HCEC 1CT (cell line): ENCODE measurements around the gene SPAG6.
"Not testable (repeated sequence)": the region's sequence is repeated elsewhere in the genome, so short reads cannot be mapped to it uniquely, and the experiment has no call there.

Experiments used
- DNase-seq: peaks from one replicate; pipeline ENCODE4 v3.0.0-alpha.2; 2017

SPAG6 gene

DNA sequence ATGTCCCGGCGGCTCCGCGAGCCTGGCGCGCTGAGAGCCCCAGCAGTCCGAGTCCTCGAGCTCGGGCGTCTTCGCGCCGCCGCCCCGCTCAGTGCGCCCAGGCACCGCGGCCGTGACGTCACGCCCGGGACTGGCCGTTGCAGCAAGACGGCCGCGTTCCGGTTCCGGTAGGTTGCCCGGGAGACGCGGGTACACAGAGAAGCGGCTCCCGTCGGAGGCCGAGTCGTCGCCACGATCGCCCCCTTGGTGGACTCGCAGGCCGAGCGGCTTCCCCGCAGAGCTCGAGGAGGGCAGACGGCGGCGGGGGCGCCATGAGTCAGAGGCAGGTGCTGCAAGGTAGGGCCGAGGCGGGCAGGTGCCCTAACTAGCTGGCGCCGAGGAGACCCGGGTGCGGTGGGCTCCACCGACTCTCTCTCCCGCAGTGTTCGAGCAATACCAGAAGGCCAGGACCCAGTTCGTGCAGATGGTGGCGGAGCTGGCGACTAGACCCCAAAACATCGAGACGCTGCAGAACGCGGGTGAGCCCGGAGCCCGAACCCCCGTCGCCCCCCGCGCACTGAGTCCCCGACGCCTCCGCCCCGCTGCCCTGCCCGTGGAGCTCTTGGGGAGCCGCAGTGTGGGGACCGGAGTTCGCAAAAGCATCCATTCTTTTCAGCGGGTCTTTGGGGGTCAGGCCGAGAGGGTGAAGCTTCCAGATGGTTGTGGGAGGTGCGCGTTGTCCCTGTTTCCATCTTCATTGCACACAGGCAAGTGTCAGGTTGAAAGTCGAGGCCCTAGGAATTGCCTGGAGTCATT is at the start of gene SPAG6:
SPAG6 (plus strand) TSS at position 196 of the 795 bp plus-strand sequence; CDS start at position 312, 116 bp downstream.
- DNase-seq: no peak

DNA sequence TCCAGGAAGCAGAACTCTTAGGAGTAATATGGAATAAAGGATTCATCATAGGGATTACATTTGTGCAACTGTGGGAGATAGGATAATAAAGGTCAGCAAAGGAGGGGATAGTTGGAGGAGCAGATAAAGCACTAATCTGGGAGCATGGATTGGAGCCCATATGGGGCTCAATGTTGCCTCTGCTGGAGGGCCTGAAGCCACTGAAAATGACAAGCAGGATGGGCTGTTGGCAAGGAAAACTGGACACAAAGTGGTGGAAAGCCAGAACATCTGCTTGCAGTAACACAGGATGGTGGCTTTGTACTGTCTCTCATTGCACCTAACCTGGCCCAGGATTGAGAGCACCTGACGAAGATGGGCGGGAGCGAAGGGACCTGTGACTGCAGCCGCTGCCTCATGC is 44.1 kb upstream of the SPAG6 start:
- DNase-seq: no peak

DNA sequence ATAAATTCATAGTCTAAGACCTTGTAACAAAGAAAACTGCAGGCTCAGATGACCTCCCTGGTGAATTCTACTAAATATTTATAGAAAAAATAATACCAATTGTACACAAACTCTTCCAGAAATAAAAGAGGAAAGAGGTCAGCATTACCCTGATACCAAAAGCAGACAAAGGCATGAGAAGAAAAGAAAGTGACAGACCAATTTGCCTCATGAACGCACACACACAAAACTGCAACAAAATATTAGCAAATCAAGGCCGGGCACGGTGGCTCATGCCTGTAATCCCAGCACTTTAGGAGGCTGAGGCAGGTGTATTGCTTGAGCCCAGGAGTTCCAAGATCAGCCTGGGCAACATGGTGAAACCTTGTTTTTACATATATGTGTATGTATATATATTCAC is 41.8 kb upstream of the SPAG6 start:
- DNase-seq: no peak

DNA sequence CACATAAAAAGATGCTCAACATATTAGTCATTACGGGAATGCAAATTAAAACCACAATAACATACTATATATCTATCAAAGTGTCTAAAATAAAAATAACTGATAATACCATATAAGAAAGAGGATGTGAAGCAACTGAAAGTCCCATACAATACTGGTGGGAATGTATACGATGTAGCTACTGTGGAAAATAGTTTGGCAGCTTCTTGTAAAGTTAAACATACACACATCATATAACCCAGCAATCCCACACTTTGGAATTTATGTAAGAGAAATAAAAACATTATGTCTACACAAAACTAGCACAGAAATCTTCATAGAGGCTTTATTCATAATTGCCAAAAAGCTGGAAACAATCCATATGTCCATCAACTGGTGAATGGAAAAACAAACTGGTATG is 39.6 kb upstream of the SPAG6 start:
- no peak for DNase-seq

DNA sequence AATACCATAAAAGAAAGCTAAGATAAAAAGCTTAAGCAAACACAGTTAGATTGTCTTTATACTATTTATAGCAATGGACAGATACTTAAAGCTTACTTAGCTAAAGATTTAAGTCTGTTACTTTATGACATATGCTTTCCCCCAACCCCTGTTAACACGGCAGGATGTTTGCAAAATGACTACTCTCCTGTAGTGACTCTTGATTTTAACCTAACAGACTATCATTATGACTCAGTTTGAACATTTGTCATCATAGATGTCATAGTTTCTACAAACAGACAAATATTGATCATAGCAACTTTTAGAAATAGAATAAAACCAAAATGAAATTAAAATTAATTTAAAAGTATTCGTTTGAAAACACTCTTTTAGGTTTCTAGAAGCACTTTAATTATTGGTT is 36.9 kb upstream of the SPAG6 start:
- DNase-seq: peak; percentile 64

DNA sequence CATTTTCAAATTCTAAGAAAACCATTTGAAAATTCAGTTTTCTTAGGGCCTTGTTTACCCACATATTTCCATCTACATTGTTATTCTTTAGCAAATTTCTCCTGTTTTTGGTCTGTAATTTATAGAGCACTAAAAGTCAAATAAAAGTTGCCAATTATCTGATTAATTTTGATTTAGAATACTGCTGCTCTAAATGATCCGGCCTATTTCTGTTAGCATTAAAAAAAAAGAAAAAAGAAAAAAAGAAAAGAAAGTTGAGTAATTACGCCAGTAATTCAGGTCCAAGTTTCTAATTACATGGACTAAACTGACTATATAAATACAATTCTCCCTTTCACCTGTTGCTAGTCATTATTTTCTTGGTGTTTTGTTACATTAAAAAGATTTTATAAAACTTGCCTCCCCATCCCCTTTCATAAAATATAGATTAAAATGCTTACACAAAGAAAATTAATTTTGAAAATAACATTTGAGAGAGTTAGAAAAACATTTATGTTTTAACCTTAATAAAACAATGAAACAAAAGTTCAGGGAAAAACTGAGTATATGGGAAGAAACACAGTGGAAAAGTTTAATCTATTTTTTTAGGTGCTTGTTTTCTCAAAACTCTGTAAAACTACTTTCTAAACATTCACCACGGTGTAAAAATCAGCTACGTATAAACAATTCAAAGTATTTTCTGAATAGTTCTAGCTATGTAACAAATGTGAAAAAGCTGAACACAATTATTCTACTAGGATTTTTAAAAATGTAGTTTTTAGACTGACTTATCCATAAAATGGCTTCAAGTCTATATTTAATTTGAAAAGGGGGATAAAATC is 35.9 kb upstream of the SPAG6 start:
- no peak for DNase-seq

DNA sequence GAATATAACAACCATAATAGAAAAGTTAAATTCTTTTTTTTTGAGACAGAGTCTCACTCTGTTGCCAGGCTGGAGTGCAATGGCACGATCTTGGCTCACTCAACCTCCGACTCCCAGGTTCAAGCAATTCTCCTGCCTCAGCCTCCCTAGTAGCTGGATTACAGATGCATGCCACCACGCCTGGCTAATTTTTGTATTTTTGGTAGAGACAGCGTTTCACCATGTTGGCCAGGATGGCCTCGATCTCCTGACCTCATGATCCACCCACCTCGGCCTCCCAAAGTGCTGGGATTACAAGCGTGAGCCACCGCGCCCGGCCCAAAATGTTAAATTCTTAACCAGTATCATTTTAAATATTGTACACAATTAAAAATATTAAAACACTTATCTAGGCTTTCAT is 35.3 kb upstream of the SPAG6 start:
- DNase-seq: not testable (repeated sequence)

DNA sequence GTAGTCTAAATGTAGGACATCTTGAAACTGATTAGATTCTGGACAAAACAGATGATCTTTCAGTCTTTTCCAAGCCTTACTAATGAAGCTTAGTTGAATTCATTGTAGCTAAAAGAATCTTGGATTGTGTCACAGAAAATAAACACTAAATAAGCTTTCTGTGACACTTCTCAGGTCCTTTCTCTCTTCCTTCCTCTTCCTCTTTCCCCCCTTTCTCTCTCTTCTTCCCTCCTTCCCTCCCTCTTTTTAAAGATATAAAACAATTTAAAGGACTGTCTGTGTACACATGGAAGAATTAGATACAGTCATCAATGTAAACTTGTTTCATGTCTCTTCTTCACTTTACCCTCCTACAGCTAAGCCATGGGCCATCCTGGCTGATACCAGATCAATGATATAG is 34.4 kb upstream of the SPAG6 start:
- DNase-seq: no peak

DNA sequence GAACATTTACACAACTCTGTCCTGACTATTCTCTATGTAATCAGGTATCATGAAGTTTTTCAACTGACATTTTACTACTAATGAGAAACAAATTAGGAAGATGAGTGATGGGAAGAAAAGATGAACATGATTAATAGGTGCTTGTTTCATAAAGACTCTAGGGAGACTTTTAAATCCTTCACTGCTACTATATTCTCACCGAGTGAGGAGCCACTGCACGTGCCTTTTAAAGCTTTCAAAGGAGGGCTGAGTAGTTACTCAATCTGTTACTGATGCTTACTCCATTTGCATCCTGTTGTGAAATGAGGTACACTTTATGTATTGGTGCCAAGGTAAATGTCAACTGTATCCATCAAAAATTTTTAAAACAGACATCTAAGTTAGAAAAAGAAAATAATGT is 30.4 kb upstream of the SPAG6 start:
- no peak for DNase-seq

DNA sequence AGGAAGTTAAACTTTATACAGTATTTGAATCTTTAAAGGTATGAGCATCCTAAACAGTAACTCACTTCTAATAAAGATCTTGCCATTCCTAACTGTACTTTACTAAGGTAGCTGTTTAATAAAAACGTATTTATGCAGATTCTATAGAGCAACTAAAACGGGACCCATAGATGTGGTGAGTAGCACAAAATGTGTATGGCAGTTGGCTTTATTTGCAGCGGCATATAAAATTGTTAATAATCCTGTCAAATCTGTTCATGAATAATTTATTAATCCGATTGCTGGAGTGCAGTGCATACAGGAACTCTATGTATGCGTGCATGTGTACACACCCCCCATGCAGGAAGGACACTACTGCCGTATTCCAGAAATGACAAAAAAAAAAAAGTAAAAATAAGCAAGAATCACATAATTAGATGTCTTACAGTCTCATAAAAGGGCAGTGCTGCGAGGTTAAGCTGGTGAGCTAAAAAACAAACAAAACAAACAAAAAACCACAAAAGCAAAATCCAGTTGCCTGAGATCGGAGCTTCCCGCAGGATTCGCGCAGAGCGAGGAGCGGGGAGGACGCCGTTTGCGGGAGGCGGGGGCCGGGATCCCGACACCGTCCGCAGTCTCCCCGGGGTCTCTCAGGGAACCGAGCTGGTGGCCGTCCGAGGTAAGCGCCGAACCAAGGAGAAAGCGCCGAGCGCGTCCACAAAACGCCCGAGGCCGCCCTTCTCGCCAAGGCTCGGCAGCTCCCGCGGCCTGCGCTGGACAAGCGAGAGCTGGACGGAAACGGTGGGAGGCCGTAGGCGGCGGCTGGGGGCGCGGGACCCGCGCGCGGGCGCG is 29.6 kb upstream of the SPAG6 start:
- no peak for DNase-seq

DNA sequence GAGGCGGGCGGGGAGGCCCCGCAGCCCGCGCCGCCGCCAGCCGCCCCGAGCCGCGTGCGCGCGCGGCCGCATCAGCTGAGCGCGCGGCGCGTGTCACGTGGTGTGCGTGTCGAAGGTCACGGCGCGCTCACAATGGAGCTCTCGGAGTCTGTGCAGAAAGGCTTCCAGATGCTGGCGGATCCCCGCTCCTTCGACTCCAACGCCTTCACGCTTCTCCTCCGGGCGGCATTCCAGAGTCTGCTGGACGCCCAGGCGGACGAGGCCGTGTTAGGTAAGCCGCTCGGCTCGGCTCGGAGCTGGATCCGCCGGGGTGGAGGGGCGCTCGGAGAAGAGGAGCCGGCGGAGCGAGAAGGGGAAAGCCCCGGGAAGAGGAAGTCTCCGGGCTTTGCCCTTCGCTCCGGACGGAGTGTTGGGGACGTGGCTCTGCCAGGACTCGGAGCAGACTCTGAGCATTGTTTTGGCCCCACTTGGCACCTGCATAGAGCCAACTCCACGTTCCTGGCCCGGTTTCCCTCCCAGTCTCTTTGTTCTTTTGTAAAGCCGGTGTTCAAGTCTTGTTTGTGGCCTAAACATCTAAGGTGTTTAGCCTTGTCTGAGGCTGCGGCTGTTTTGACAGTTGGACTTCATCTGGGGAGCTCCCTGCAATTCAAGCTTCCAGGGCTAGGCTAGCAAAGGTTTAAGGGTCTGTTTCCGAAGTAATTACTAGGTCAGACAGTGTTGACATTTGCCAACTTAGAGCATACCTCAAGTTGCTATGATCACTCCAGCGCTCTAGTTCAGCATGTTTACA is 28.8 kb upstream of the SPAG6 start, which contains the start of gene COMMD3:
COMMD3 (plus strand) TSS at position 103 of the 790 bp plus-strand sequence; CDS start at position 133, 30 bp downstream.
- peak; percentile 89 for DNase-seq

DNA sequence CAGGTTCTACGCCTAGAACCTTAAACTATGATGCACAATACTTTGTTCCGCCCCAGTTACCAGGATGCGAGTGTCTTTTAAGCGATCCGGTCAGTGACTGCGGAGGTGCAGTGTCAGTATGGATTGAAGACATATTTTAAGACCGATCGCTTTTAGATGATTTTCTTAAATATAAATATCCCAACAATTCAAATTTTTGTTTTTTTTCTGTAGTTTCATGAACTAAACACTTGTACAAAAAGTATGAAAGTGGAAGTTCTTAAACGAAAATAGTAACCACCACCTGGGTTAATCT is 28.3 kb upstream of the SPAG6 start:
- DNase-seq: no peak

DNA sequence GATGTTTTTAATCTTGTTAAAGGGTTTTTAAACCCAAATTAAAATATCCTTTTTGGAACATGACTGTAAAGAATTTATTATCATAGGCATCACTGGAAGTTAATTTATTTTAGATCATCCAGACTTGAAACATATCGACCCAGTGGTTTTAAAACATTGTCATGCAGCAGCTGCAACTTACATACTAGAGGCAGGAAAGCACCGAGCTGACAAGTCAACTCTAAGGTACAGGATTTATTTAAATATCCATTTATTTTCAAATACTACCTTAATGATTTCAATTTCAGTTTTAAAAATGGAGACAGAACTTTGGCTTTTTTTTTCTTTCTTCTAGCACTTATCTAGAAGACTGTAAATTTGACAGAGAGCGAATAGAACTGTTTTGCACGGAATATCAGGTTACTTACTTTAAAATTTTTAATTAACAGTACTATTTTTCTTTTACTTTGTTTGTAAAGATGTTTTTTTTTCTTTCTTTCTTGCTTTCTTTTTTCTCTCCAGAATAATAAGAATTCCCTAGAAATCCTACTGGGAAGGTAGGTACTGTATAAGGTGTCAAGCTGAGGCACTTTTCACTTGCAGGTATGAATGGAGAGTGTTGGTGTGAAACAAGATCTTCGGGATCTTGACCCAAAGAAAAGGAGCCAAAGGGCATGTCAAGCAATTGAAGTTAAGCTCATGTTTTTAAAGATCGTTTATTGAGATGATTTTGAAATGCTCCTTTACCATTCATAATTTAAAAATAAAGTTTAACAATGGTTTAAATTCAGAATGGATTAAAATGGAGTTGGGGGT is 27.3 kb upstream of the SPAG6 start:
- DNase-seq: no peak

DNA sequence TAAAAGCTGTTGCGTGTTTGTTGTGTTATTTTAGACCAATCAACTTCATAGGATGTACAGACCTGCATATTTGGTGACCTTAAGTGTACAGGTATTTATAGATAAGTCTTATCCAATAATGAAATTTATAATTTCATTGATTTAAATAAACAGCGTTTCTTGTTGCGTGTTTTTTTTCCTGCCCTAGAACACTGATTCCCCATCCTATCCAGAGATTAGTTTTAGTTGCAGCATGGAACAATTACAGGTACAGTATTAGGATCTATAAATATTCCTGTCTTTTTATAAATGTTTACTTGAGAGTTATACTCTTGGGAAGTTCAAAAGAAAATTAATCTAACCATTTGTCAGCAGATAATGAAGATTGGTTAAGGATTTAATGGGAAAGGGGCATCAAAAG is 26.5 kb upstream of the SPAG6 start:
- no peak for DNase-seq

DNA sequence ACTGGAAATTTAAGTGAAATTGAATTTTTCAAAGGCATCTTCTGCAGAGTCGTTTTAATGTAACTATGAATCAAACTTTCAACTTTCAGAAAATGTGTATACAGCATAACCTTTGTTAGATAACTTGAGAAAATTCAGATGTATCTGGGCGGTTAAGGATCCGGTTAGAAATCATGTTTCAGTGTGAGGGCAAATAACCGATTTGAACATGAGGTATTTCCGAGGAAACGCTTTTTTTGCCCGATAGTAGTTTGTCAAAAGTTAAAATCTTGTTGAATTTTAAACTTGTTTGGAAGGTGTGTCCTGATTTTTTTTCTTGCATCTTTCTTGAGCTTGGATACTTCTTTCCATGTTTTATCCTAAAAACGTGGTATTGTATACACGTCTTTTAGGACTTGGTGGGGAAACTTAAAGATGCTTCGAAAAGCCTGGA is 25.7 kb upstream of the SPAG6 start:
- no peak for DNase-seq

DNA sequence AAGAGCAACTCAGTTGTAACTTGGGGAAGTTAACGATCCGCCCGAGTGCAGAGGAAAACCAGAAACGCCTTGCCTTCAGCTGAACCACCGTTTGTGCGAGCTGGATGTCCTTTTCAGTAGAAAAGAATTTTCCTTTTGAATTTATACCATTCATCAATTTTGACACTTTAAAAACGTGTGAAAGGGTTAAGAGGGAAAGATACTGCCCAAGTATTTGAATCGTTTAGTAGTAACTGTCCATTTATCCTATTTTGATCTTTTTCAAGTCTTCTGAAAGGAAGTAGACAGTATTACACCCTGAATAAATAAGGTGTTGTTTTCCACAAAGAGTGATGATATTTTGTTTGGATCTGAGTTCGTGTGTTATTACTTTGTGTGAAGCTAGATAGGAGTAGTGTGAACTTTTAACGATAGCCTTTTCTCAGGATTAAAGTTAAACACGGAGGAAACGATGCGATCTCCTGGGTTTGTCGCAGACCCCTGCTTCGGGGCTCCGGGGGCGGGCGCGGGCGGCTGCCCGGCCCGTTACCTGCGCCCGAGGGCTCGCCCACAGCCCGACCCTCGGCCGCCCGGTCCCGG is 25.2 kb upstream of the SPAG6 start:
- DNase-seq: peak; percentile 15

DNA sequence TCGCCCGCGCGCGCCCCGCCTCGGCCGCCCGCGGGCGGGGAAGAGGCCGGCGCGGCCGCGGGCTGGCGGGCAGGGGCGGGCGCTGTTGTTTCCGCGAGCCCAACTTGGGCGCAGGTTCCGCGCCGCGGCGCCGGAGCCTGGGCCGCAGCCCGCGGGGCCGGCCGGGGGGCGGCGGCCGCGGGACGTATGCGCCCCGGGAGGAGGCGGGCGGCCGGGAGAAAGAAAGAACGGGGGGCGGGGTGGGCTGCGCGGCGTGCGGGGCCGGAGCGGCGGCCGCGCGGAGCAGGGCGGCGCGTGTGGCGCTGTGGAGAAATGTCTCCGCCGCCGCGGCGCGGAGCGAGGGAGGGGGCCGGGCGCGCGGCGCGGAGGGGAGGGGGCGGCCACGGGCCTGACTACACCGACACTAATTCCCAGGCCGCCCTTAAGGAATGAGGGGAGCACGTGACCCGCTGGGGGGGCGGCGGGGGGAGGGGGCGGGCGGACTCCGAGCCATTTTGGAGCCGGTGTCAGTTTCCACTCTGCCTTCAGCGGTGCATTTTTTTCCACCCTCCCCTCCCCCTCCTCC is 24.6 kb upstream of the SPAG6 start, which contains the start of gene BMI1:
BMI1 (plus strand) TSS at position 509 of the 565 bp plus-strand sequence. CDS start 5,351 bp downstream, outside the sequence.
- DNase-seq: peak; percentile 79

DNA sequence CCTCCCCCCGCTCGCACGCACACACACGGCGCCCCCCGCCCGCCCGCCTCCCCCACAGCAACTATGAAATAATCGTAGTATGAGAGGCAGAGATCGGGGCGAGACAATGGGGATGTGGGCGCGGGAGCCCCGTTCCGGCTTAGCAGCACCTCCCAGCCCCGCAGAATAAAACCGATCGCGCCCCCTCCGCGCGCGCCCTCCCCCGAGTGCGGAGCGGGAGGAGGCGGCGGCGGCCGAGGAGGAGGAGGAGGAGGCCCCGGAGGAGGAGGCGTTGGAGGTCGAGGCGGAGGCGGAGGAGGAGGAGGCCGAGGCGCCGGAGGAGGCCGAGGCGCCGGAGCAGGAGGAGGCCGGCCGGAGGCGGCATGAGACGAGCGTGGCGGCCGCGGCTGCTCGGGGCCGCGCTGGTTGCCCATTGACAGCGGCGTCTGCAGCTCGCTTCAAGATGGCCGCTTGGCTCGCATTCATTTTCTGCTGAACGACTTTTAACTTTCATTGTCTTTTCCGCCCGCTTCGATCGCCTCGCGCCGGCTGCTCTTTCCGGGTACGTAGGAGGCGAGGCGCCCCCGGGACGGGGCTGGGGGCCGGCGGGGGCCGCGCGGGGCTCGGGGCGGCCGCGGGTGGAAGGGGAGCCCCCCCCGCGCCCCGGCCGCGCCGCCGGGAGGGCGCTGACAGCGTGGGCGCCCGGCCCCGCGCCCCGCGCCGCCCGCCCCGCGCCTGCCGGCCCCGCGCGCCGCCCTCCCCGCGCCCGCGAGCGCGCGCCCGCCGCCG is 24.0 kb upstream of the SPAG6 start:
- peak; percentile 80 for DNase-seq

DNA sequence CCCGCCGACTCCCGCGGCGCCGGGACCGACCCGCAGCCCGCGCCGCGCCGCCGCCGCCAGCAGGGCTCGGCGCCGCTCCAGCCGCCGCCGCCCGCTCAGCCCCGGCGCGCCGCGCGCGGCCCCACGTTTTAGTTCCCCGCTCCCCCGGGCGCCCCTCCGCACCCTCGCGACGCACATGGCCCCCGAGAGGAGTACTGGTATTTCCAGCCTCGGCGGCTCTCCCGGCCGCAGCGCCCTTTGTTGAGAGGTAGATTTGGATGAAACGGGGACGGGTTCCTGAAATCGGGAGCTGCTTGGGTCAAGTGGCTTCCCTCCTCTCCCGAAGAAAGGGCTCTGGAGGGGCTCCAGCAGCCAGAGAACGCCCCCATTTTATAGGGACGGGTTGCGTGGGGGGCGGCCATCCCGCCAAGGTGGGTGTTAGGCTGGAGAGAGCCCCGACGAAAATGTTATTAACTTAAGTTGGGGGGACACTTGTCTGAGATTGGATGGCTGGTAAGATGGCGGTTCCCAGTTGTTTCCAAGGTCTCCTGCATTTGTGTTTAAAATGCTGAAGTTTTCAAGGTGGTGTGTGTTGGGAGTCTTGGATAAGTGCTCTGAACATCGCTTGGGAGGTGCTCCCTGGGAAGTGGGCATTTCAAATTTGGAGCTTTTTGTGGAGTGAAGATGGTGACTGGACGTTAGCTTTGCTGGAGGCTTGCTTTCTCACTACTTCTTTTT is 23.2 kb upstream of the SPAG6 start:
- DNase-seq: no peak
